Measurements from ENCODE around the gene ATP1B1.
A peak's percentile ranks its signal among the peaks of the same experiment; 100 is the strongest.

The ATP1B1 gene

GRCh38 chr1:169094897-169095569, 11.5 kb upstream of the ATP1B1 start:
- no peak for DNase-seq

DNA sequence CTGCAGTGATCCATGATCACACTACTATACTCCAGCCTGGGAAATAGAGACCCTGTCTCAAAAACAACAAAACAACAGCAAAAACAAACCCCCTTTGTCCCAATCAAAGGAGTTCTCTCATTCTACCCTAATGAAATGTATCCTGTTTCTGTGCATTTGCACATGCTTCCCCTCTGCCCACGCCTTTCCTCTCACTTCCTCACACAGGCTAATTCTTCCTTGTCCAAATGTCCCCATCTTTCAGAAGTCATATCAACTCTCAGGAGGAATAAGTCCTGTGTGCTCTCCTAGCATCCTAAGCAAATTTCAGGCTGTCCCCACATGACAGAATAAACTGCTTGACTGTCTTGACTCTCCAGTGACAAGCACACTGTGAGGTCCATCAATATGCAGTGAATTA, 8.1 kb upstream of the ATP1B1 start:
- no peak for DNase-seq

- DNase-seq, result no peak
Measured at GRCh38 chr1:169099561-169099960, 6.9 kb upstream of the ATP1B1 start.

DNA sequence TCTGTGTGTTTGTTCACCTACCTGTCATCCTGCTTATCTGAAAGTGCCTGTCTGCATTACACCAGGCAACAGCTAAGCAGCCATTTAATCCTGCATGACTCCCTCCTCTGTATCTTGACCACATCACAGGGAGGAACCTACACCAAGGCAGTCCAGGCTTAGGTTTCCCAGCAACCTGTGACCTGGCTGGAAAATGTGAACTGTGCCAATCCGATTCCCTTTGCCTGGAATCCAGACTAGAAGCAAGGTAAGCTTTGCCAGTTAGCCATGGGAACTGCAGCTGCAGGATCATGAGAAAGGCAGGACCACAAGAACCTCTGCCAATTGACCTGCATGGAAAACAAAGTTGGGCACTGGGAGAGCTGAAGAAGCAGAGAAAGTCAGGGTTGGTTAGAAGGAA, 6.3 kb upstream of the ATP1B1 start:
- DNase-seq, result no peak

DNA sequence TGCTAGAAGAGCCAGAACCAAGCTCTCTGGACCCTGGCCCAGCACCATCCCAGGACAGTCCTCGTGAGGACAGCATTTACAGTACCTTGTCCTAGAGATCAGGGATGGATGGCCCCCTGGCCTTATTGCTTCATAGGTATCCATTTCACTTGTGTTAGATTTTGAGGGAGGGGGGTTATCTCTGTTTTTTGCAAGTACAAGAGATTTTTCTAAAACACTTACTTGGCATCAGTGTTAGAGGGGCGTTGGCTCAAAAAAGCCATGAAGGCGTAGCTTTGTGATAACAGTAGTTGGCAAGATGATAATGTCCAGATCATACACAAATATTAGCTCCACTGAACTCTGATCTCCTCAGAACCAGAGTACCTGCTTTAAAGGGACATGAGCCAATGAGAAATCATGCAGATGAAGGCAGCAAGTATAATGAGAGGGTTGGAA, 5.8 kb upstream of the ATP1B1 start:
- no peak for DNase-seq

DNA sequence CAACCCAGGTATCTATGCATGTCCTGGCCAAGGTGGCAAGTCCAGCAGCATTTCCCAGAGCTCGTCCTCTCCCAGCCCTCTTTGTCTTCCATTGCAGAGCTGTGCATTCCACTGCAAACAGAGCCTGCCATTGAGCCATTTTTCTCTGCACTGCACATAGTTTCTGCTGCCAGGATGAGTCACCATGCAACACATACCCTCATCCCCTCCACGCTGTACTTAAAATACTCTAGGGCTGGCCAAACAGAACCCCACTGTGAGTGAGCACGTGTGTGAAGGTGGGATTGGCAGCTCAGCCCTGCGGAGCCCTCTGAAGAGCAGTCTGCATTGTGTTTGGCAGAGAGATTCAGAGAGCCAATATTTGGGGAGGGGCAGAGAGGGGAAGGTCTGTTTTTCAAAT, 3.9 kb upstream of the ATP1B1 start:
- DNase-seq, result peak; percentile 40

DNA sequence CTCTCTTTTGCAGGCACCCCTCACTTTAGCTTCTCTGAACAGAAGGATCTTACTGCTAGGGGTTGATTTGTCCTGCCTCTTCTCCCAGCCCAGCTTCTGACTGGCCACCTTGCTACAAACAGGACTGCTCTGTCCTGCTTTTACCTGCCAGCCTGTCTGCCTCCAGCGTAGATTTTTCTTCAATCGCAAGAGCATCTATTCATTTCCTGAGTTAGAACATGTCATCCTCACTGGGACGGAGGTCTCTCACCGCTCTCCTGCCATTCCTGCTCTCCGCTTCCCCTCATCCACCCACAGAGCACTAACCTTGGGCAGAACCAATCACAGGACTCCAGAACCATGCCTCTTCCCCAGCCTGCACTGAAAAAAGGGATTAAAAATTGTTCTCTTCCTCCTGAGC, 3.5 kb upstream of the ATP1B1 start:
- DNase-seq, result peak; percentile 24

DNA sequence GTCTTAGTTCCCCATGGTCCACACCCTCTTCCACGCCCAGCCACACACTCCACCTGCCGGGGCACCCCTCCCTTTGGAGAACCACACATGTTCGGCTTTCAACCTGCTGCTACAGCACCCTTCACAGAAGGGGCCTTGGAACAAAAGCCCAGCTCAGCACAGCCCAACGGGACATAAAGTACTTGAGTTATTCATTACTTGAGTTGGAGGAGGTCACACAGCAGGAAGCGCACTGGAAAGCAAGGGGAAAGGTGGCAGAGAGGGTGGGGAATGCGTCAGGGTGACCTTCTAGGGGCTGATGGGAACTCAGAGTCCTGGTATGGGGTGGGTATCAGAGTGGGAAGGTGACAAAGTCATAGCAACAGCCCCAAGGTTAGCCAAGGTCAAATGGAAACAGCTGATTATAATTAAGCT, 3.0 kb upstream of the ATP1B1 start:
- peak; percentile 89 for DNase-seq

- no peak for DNase-seq
Measured at GRCh38 chr1:169105087-169105433, 1.4 kb upstream of the ATP1B1 start.

DNA sequence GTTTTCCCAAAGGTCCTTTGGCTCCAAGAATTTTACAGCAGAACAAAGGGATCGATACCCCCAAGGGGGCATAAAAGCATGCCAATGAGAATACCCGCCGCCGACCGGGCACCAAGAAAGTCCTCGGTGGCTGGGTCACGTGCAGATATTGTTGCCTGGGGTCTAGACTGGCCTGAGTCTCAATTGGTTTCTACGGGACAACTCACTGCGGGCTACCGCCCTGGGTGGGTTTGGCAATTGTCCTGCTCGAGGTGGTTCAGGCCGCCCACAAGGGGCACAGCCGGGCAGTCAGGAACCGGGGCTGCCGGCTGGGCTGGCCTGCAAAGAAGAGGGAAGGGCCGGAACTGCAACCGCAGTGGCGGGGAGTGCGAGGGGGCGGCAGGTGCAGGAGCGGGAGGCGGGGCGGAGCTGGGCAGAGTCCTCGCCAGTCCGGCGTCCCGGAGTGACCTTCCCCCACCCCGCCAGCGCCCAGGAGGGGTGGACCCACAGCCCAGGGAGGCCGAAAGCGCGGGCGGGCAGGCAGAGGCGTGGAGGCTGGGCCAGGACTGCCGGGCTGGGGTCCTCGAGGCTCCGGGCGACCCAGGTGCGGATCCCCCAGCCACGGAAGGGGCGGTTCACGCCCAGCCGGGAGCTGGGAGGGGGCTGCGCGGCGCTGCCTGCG, 926 bp upstream of the ATP1B1 start:
- peak; percentile 92 for DNase-seq

GRCh38 chr1:169106921-169107602, 572 bp downstream of the ATP1B1 start:
- no peak for DNase-seq

- no peak for DNase-seq
Measured at GRCh38 chr1:169107603-169108208, 1.2 kb downstream of the ATP1B1 start.

DNA sequence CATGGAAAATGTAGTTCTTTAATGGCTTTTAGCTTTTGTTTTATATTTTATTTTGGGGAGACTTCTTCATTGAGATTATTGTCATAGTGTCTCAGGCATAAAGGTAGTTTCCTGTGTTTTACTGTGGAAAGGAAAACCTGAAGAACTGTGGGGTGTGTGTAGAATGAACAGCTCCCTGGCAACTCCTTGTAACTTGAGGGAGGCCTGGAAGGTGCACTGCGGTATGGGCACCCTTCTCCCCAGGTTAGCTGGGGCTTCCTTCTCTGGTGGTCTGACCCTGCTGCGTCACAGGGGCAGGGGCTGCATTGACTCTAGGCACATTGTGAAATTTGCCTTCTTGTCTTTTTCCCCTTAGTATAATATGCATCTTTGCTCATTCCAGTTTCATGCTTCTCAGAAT, 1.7 kb downstream of the ATP1B1 start:
- no peak for DNase-seq

DNA sequence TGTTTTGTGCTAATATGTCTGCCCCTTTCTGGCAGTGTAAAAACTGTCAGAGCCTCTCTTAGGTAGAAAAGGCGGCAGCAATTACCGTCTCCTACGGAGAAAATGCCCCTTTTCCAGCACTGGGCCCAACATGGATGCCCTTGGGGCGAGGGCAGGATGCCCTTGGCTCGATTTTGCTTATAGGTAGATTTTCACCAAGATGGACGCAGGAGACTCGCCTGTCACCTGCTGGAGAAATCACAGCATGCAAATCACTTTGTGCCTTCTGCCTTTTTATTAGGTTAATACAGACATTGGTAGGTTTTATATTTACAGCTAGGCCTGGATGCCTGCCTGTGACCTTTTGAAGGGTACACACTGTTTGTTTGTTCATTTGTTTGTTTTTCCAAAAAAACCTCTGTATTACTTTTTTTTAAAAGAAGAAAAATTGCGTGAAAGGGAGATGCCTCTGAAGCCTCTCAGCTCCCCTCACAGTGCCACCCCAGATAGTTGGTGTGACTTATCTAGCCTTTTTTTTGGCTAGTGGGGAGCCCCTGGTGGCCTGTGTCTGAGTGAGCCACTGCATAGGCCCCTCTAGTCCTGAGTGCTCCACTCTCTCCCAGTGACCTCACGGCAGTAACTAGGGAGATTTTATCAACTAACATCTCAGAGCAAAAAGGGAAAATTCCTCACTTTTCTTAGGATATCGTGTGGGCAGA, 2.5 kb downstream of the ATP1B1 start:
- DNase-seq, result peak; percentile 67

DNA sequence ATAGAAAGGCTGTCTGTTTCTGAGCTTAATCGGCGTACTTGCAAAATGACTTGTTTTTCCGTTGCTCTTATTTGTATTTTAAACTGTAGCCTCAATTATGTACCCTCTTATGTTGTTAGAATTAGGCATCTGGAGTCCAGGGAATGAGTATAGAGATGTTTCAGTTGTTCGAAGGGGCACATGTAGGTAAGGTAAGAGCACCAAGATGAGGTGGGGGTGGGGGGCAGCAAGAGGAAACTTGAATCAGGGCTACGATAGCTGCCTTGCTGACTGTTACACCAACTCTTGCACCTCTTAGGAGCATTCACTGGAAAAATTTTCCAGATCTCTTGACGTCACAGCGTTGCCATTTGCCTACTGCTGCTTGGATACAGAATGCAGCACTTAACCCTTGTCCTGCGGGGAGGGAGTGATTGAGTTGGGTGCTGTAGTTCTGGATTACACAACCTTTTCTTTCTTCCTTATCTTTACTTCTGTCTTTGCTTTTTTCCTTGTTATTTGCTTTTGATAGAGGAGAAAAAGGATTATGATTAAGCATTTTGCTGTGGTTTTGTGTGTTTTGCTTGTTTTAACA, 3.2 kb downstream of the ATP1B1 start:
- DNase-seq, result peak; percentile 89

- DNase-seq, result no peak
Measured at GRCh38 chr1:169110236-169110635, 3.7 kb downstream of the ATP1B1 start.

- no peak for DNase-seq
Measured at GRCh38 chr1:169110689-169111447, 4.4 kb downstream of the ATP1B1 start.

GRCh38 chr1:169111472-169111871, 5.0 kb downstream of the ATP1B1 start:
- DNase-seq, result no peak

DNA sequence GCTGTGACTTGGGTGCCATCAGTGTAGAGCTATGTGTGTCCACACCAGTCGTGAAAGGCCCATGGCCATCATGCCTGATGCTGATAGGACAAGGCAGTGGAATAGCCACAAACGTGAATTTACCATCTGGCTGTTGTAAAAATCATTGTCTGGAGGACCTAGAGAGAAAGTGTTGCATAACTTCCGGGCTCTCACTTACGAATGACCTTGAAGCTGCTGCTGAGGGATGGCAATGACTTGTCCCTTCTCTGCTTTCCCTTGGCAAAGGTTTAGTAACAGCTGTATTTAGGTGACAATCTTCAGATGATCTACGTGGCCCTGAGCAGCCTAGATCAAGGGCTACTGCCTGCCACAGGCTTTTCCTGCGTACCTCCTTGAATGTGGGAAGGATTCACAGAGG, 5.8 kb downstream of the ATP1B1 start:
- DNase-seq, result no peak

DNA sequence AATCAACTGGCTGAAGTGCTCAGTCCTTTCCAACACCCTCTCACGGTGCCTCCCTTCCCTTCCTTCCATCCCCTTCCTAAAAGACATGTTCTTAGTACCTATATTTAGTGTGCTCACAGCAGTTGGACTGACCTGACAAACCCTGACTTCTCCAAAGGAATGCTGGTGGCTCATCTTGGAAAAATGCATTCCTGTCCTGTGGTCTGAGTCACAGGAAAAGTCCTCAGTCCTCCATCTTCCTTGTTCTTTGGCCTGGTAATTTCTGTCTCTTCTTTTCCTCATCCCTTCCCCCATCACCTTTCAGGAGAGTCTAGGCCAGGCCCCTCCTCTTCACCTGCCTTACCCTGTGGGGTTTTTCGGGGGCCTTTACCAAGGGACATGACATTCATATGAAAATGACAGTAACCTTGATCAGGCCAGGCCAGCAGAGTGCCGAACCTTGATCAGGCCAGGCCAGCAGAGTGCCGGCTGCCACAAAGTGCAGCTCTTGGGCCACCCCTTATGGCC, 7.2 kb downstream of the ATP1B1 start:
- DNase-seq, result no peak

- DNase-seq, result no peak
Measured at GRCh38 chr1:169115891-169116585, 9.5 kb downstream of the ATP1B1 start.

Data from DMS153 (cell line).